Measurements from ENCODE around the gene NOC3L.
"Not testable (repeated sequence)": the region's sequence is repeated elsewhere in the genome, so short reads cannot be mapped to it uniquely, and the experiment has no call there.

NOC3L gene

DNA sequence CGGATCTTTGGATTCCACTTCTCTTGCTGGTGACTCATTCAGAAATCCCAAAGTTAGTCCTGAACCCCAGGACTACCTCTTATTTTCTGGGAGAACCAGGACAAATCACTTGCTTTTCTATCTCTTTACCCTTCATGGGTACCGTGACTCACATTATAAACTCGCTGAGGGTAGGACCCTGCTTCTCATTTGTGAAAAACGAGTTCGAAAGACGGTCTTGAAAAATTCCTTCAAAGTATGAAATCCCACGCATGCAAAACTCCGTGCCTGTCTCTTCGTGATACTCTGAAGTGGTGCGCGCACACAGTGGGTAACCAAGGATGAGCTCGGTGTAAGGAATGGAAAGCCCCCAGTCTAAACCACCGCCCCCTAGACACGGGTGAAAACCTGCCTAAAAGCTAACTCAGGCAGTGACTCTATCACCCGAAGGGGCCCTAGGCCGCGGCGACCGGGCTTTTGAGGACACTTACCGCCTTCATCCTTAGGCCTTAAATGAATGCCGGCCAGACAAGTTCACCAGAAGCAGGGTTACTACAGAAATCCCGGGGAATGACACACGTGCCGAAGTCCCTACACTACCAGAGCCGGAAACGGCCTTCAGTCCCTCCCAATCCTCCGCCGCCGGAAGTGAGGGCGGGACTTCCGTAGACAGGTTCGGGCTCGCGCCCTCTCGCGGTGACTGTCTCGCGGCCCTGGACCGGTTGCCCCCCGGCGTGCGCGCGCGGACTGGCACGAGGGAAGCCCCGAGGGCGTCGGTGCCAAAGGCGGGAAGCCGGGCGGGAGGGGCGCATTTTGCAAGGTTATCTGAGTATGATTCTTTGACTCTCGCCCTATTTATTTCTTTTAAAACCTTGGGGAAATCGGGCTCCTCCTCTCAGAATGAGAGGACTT lies at the start of gene NOC3L:
Gene NOC3L, minus strand, starts transcription at position 580 of the 891 bp plus-strand sequence. Its CDS starts 101 bp downstream, at position 479.
- Mint-ChIP-seq H3K4me1 (ENCODE audit: low read depth) (peaks cover 34% of the 10 kb centered on the region), H3K9me3 (ENCODE audit: low read depth) (no peaks in the 10 kb centered on the region), H3K27me3 (peaks cover 7% of the 10 kb centered on the region), H3K4me3 (peak within 1 kb of the TSS; percentile 99), H3K36me3 (peaks cover 19% of the 10 kb centered on the region), H3K27ac (peak within 1 kb of the TSS; percentile 99)

- no peaks in the 10 kb centered on the region for H3K9me3 Mint-ChIP-seq (ENCODE audit: low read depth)
- H3K27me3 Mint-ChIP-seq: peaks cover 19% of the 10 kb centered on the region
- no peak overlapping the region for H3K4me3 Mint-ChIP-seq
- H3K4me1 Mint-ChIP-seq (ENCODE audit: low read depth): no peaks in the 10 kb centered on the region
- no peak overlapping the region for H3K27ac Mint-ChIP-seq
- H3K36me3 Mint-ChIP-seq: no peaks in the 10 kb centered on the region
Observed at GRCh38 chr10:94412449-94412848, 49.7 kb upstream of the NOC3L start.

GRCh38 chr10:94411304-94411703 lies 48.6 kb upstream of the NOC3L start:
- no peak overlapping the region for H3K4me3 Mint-ChIP-seq
- H3K27me3 Mint-ChIP-seq: peaks cover 29% of the 10 kb centered on the region
- H3K4me1 Mint-ChIP-seq (ENCODE audit: low read depth): no peaks in the 10 kb centered on the region
- no peak overlapping the region for H3K27ac Mint-ChIP-seq
- no peaks in the 10 kb centered on the region for H3K9me3 Mint-ChIP-seq (ENCODE audit: low read depth)
- H3K36me3 Mint-ChIP-seq: no peaks in the 10 kb centered on the region

DNA sequence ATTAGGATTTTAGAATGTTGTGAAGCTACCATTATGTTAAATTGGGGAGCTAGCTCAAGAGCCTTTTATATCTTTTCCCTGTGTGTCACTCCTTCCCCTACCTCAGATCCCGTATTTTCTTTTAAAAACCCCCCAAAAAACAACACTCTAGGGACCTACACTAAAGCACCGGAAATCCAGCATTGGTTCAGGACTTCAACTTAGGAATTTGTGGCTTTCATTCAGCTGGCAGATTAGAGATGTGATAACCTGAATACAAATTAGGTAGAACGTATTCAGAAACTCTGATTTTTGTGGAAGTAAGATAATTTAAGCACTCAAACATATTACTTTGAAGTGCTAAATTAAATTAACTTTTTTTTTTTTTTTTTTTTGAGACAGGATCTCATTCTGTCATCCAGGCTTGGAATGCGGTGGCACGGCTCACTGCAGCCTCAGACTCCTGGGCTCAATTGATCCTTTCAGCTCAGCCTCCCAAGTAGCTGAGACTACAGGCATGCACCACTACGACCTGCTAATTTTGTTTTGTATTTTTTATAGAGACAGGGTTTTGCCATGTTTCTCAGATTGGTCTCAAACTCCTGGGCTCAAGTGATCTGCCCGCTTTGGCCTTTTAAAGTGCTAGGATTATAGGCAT lies 46.4 kb upstream of the NOC3L start:
- H3K4me1 Mint-ChIP-seq (ENCODE audit: low read depth): no peaks in the 10 kb centered on the region
- H3K27ac Mint-ChIP-seq: no peak overlapping the region
- peaks cover 32% of the 10 kb centered on the region for H3K27me3 Mint-ChIP-seq
- H3K4me3 Mint-ChIP-seq: no peak overlapping the region
- no peaks in the 10 kb centered on the region for H3K36me3 Mint-ChIP-seq
- H3K9me3 Mint-ChIP-seq (ENCODE audit: low read depth): no peaks in the 10 kb centered on the region

- peaks cover 33% of the 10 kb centered on the region for H3K27me3 Mint-ChIP-seq
- peaks cover 5% of the 10 kb centered on the region for H3K4me1 Mint-ChIP-seq (ENCODE audit: low read depth)
- no peak overlapping the region for H3K4me3 Mint-ChIP-seq
- H3K27ac Mint-ChIP-seq: no peak overlapping the region
- H3K9me3 Mint-ChIP-seq (ENCODE audit: low read depth): no peaks in the 10 kb centered on the region
- H3K36me3 Mint-ChIP-seq: no peaks in the 10 kb centered on the region
Observed at GRCh38 chr10:94407668-94408067, 44.9 kb upstream of the NOC3L start.

- Mint-ChIP-seq H3K27me3 (peaks cover 37% of the 10 kb centered on the region), H3K4me1 (ENCODE audit: low read depth) (peaks cover 9% of the 10 kb centered on the region), H3K4me3 (no peak overlapping the region), H3K36me3 (no peaks in the 10 kb centered on the region), H3K9me3 (ENCODE audit: low read depth) (no peaks in the 10 kb centered on the region), H3K27ac (no peak overlapping the region)
Observed at GRCh38 chr10:94405406-94405805, 42.7 kb upstream of the NOC3L start.

- H3K4me3 Mint-ChIP-seq: peak overlapping the region; percentile 84
- peaks cover 9% of the 10 kb centered on the region for H3K4me1 Mint-ChIP-seq (ENCODE audit: low read depth)
- H3K27ac Mint-ChIP-seq: no peak overlapping the region
- H3K36me3 Mint-ChIP-seq: no peaks in the 10 kb centered on the region
- H3K27me3 Mint-ChIP-seq: peaks cover 39% of the 10 kb centered on the region
- no peaks in the 10 kb centered on the region for H3K9me3 Mint-ChIP-seq (ENCODE audit: low read depth)
Observed at GRCh38 chr10:94403380-94404213, 40.9 kb upstream of the NOC3L start.

- H3K27ac Mint-ChIP-seq: no peak overlapping the region
- no peaks in the 10 kb centered on the region for H3K9me3 Mint-ChIP-seq (ENCODE audit: low read depth)
- H3K36me3 Mint-ChIP-seq: no peaks in the 10 kb centered on the region
- H3K27me3 Mint-ChIP-seq: peaks cover 35% of the 10 kb centered on the region
- H3K4me3 Mint-ChIP-seq: no peak overlapping the region
- H3K4me1 Mint-ChIP-seq (ENCODE audit: low read depth): peaks cover 9% of the 10 kb centered on the region
Observed at GRCh38 chr10:94402843-94403379, 40.2 kb upstream of the NOC3L start.

- Mint-ChIP-seq H3K4me3 (peak within 1 kb of the TSS; percentile 84), H3K27me3 (peaks cover 33% of the 10 kb centered on the region), H3K36me3 (no peaks in the 10 kb centered on the region), H3K9me3 (ENCODE audit: low read depth) (no peaks in the 10 kb centered on the region), H3K27ac (no peak within 1 kb of the TSS), H3K4me1 (ENCODE audit: low read depth) (peaks cover 9% of the 10 kb centered on the region)
Observed at GRCh38 chr10:94402204-94402842, 39.6 kb upstream of the NOC3L start, which contains the start of gene TBC1D12. Gene TBC1D12 (plus strand): TSS chr10:94402541. CDS start chr10:94402614, 73 bp downstream.

- Mint-ChIP-seq H3K36me3 (no peaks in the 10 kb centered on the region), H3K27me3 (peaks cover 20% of the 10 kb centered on the region), H3K27ac (no peak overlapping the region), H3K4me1 (ENCODE audit: low read depth) (peaks cover 6% of the 10 kb centered on the region), H3K4me3 (no peak overlapping the region), H3K9me3 (ENCODE audit: low read depth) (no peaks in the 10 kb centered on the region)
Observed at GRCh38 chr10:94398762-94399161, 36.0 kb upstream of the NOC3L start.

DNA sequence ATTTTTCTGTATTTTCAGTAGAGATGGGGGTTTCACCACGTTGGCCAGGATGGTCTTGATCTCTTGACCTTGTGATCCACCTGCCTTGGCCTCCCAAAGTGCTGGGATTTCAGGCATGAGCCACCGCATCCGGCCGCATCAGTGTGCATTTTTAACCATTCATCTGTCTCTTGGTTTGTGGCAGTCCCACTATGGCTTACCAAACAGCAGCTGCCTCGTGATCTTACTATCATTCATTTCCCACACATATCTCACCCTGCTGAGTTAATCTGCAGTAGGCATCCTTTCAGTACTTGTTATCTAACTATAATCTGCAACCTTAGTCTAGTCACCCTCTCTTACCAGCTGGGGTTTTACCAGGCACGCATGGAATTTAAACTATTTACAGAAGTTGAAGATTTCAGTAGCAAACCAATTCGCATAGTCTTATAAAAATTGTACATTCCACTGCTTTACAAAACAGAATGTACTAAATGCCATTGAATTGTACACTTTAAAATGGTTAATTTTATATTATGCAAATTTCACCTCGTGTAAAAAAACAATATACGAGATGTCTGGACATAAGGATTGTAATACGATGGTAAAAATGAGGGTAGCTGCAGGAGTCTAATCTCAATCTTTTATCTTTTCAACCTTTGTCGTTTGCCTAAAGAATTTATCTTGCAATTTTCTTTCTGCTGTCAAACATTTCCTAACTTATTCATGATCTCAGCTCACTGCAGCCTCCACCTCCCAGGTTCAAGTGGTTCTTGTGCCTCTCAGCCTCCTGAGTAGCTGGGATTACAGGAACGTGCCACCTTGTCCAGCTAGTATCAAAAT lies 35.0 kb upstream of the NOC3L start:
- H3K4me1 Mint-ChIP-seq (ENCODE audit: low read depth): peaks cover 4% of the 10 kb centered on the region
- no peaks in the 10 kb centered on the region for H3K9me3 Mint-ChIP-seq (ENCODE audit: low read depth)
- peaks cover 18% of the 10 kb centered on the region for H3K27me3 Mint-ChIP-seq
- H3K36me3 Mint-ChIP-seq: no peaks in the 10 kb centered on the region
- H3K4me3 Mint-ChIP-seq: no peak overlapping the region
- H3K27ac Mint-ChIP-seq: no peak overlapping the region

GRCh38 chr10:94392117-94392516 lies 29.4 kb upstream of the NOC3L start:
- not testable (repeated sequence) for H3K36me3 Mint-ChIP-seq; H3K4me3 Mint-ChIP-seq; H3K27ac Mint-ChIP-seq; H3K9me3 Mint-ChIP-seq (ENCODE audit: low read depth); H3K27me3 Mint-ChIP-seq; H3K4me1 Mint-ChIP-seq (ENCODE audit: low read depth)

DNA sequence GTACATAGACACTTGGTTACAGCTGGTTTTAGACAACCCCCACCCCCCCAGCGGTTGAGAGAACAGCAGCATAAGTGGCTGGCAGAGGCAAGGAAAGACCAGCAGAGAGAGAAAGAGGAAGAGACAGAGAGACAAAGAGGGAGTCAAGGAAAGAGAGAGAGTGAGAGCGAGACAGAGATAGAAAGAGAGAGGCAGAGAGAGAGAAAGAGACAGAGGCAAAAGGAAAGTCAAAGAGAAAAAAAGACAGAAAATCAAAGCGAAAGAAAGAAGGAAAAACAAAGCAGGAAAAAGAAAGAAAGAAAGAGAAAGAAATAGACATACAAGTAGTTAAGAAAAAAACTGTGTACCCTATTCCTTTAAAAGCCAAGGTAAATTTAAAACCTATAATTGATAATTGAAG lies 23.0 kb upstream of the NOC3L start:
- H3K4me1 Mint-ChIP-seq (ENCODE audit: low read depth); H3K36me3 Mint-ChIP-seq; H3K4me3 Mint-ChIP-seq; H3K27me3 Mint-ChIP-seq; H3K27ac Mint-ChIP-seq; H3K9me3 Mint-ChIP-seq (ENCODE audit: low read depth): not testable (repeated sequence)

GRCh38 chr10:94383530-94383929 lies 20.8 kb upstream of the NOC3L start:
- Mint-ChIP-seq H3K4me1 (ENCODE audit: low read depth) (no peaks in the 10 kb centered on the region), H3K27ac (no peak overlapping the region), H3K27me3 (peaks cover 2% of the 10 kb centered on the region), H3K9me3 (ENCODE audit: low read depth) (no peaks in the 10 kb centered on the region), H3K4me3 (no peak overlapping the region), H3K36me3 (no peaks in the 10 kb centered on the region)

Measured in activated naive CD8-positive, alpha-beta T cell (primary cell).